HUDEP-2 (cell line): Measurements from ENCODE around the gene EFHC2.

Source experiments
- DNase-seq, 76 experiments: peaks; one replicate each; lab custom pipeline; 2025; ENCODE audit not compliant: unreplicated experiment in 76 of 76; lab: John Stamatoyannopoulos, UW

Gene EFHC2

GRCh38 chrX:44157858-44158257 is 185.6 kb downstream of the EFHC2 start:
- DNase-seq, result no peak

DNA sequence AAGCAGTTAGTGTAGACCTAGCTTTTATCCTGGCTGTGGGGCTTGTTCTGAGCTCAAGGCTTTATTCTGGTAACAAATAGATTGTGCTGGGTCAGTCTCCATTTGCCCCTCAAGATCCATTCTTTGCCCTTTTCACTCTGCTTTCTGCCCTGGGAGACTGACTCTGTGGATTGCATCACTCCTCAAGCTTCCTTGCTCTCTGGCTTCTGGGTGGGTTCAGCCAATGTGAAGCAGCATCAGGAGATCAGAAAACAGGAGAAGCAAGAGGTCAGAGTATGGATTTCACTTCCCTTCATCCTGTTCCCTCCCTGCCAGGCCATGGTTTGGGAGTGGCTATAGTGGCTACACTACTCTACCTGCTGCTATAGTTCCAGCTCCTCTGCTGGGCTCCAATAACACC is 186.2 kb downstream of the EFHC2 start:
- no peak for DNase-seq

- DNase-seq, result no peak
These were observed 186.7 kb downstream of the EFHC2 start for GRCh38 chrX:44156726-44157125.

DNA sequence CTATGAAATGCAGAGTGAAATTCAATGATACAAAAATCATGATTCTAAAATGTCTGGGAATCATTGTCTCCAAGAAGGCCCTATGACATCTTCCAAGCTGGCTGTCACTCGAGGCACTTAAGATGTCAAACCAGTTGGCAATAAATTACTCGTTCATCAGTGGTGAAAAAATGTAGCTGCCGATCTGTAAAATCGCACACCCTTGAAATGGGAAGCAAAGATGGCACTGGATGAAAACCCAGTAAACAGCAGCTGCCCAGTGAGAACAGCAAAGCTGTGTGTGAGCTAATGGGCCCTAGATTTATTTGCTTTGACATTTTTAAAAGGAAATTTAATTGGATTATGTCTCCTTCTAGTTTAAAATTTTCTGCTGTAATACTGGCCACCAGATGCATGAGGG is 188.3 kb downstream of the EFHC2 start:
- DNase-seq, result no peak

GRCh38 chrX:44152852-44153251 is 190.6 kb downstream of the EFHC2 start:
- no peak for DNase-seq

- no peak for DNase-seq
These were observed 196.3 kb downstream of the EFHC2 start for GRCh38 chrX:44147130-44147529.

DNA sequence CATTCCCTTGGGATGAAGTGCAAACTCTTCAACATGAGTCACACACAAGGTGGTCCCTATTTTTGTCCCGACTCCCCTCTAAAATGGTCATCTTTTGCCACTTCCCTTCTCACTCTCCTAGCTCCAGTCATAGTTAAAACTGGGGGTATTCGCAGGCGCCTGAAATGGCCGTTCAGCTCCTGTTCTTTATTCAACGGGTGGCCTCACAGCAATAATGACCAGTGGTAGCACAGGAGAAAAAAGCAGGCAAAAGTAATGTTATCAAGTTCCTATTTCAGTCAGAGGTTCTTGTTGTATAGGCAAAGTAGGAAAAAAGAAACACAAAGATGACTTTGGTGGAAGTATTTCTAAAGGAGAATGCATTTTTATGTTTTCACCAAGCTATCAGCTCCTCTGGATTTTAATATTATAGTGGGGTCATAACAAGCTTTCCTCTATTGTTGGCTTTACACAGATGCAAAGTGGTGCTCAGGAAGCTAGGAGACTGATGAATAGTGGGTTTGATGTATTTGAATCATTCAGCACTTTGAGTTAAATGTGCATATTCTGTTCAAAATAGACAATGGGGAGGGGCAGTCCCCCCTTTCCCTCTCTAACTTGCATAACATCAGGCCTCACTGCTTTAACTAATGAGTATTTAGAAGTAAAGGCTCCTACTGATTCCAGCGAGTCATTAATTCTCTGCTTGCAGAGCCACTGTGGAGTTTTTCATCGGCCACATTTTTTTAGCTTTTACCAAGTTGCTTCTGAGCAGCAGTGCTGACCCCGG is 199.1 kb downstream of the EFHC2 start:
- DNase-seq, result no peak

DNA sequence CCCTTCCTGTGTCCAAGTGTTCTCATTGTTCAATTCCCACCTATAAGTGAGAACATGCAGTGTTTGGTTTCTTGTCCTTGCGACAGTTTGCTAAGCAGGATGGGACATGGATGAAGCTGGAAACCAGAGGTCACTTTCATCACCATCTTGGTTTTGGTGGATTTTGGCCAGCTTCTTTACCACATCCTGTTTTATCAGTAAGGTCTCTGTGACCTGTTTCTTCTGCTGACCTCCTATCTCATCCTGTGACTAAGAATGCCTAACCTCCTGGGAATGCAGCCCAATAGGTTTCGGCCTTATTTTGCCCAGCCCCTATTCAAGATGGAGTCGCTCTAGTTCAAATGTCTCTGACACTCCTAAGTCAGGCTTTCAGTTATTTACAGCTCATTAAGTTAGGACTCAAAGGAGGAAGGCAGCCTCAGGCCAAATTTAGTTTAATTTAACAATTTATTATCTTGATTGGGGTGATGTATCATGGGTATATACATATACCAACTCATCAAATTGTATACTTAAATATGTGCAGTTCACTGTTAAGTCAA is 200.3 kb downstream of the EFHC2 start:
- DNase-seq, result no peak

GRCh38 chrX:44130189-44130588 is 213.3 kb downstream of the EFHC2 start:
- no peak for DNase-seq

DNA sequence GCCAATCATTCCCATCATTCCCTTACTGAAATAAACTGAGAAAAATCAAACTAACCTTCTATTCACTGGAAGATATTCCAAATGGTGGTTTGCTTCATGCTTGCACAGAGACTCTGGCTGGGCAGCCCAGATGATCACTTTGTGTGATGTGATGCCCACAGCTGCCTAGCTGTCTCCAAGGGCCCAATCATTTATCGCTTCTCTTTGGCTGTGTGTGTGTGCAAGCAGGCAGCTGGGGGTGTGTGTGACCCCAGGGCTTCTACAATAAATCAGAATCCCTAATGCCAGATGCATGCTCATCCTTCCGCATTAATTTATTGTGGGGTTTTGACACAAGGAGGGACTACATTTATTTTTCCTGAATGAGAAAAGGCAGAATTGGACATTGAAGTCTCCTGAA is 230.1 kb downstream of the EFHC2 start:
- no peak for DNase-seq

DNA sequence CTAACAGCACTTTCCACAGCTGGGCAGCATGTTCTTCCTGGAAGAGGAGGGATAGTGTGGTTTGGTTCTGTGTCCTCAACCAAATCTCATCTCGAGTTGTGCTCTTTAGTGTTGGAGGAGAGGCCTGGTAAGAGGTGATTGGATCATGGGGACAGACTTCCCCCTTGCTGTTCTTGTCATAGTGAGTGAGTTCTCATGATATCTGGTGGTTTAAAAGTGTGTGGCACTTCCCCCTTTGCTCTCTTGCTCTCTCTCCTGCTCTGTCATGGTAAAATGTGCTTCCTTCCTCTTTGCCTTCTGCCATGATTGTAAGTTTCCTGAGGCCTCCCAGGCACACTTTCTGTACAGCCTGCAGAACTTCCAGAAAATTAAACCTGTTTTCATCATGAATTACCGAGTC is 236.6 kb downstream of the EFHC2 start:
- no peak for DNase-seq

- no peak for DNase-seq
These were observed 238.1 kb downstream of the EFHC2 start for GRCh38 chrX:44105228-44105913.

DNA sequence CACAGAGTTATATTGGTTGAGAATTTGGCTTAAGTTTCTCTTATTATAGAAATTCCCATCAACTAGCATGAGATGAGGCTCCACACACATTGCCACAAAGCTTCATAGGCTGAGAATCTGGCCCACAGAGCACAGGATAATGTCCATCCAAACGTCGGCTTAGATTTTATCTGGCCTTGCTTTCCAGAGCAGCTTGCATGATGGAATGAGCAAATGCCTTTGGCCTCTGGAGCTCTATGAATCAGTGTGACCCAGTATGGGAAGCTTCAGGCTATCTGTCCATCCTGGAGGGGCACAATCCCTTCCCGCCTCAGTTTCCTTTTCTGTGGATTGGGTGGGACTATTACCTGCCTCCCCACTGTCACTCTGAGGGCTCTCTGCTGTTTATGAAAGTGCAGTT is 238.8 kb downstream of the EFHC2 start:
- DNase-seq, result no peak

GRCh38 chrX:44101281-44101680 is 242.2 kb downstream of the EFHC2 start:
- no peak for DNase-seq

DNA sequence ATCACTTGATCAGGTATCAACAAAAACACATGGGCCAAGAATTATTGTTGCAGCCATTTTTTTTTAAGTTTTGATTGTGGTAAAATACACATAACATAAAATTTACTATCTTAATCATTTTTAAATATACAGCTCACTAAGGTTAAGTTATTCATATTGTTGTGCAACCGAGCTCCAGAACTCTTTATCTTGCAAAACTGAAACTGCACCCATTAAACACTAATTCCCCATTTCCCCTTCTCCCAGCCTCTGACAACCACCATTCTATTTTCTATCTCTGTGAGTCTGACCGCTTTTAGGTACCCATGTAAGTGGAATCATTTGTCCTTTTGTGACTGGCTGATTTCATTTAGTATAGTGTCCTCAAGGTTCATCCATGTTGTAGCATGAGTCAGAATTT is 244.1 kb downstream of the EFHC2 start:
- DNase-seq, result no peak
